ENCODE data around the gene ZNG1B. TPM values are rescaled to one million over a fixed set of nuclear protein-coding genes. Genes with fewer than 3 reads are reported as not detected.
"Not testable (repeated sequence)": the region's sequence is repeated elsewhere in the genome, so short reads cannot be mapped to it uniquely, and the experiment has no call there.

Gene ZNG1B
- total and polyA plus RNA-seq, 2 of the 13 experiments (the other 11 are each of a cell fraction or from before 2014, with no cell fraction given), result 33.8 to 72.2 TPM

GRCh38 chr2:113503094-113504042, 65.9 kb downstream of the ZNG1B start (continued):
- TF ChIP-seq ZNF687 (CRISPR knock-in tag; IDR thresholded peaks at IDR 0.05) (peak; percentile 61), SOX13 (IDR thresholded peaks at IDR 0.05) (0 out of 2 replicates have a peak, but pooled peaks have one; percentile 7), GABPB1 (CRISPR knock-in tag; IDR thresholded peaks at IDR 0.05) (peak; percentile 25; the same call in 1 of the 2 replicates)
- TF ChIP-seq SOX13 (CRISPR knock-in tag; conservative IDR thresholded peaks at IDR 0.05 in 1 of 2, IDR thresholded peaks at IDR 0.05 in 1 of 2), result not testable (repeated sequence)

DNA sequence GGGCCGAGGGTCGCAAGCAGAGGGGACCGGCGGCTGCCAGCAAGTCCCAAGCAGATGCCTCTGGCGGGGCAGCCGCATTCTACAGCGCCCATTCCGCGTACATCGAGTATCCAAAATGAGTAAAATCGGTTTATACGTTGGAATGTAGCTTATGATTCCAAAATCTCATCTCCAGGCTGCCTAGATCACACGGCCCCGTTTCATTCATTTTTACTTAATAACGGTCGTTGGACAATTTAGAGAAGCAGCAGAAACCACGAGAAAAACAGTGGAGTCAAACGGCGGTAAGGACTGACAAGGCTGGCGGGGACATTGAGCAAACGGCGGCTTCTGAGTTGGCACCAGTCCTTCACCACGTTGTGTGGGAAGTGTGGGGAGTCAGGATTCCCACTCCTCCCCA, 66.6 kb downstream of the ZNG1B start:
- H3K4me2 ChIP-seq (ENCODE audit: low read depth, low read length), result peak overlapping the region; percentile 92
- H2AFZ ChIP-seq (ENCODE audit: low read length); H3K9ac ChIP-seq (ENCODE audit: insufficient read depth, low read depth, low read length); H3K9me3 ChIP-seq (ENCODE audit: low read length); intact Hi-C loops (cut with micrococcal nuclease; ENCODE audit: unreplicated experiment); FAIRE-seq; POLR2A ChIA-PET; H4K20me1 ChIP-seq (ENCODE audit: insufficient read depth, low read length); DNase-seq (ENCODE audit: low spot score); in situ Hi-C loops (cut with HindIII; ENCODE audit: extremely low pct_ligation_motif_present, low pct_unique_long_range_greater_than_20kb); CTCF ChIA-PET (ENCODE audit: low intra/inter-chr PET ratio, low total read pairs); H3K79me2 ChIP-seq (ENCODE audit: insufficient read depth, low read length); BruUV-seq (replicated peaks); H3K27ac ChIP-seq (ENCODE audit: extremely low read length, insufficient read depth, low read length); H3K36me3 ChIP-seq (replicated peaks in 1 of 2; ENCODE audit: control insufficient read depth in 1 of 2, insufficient read depth in 2 of 2, low read length in 2 of 2); TF ChIP-seq CBX2 (CRISPR knock-in tag; IDR thresholded peaks at IDR 0.05; ENCODE audit: low read depth): not testable (repeated sequence)
- peak overlapping the region in 2 of 3 experiments; percentile 58 to 75; a peak in 2 of 6 replicates for H3K4me3 ChIP-seq (replicated peaks in 1 of 3; ENCODE audit: insufficient read depth in 1 of 3, low read depth in 2 of 3, low read length in 3 of 3)
- peak; percentile 96 for TF ChIP-seq CBX2 (IDR thresholded peaks at IDR 0.05; ENCODE audit: low read depth, low read length)
- WGBS (ENCODE audit: low lambda C conversion rate), result 4% methylated on average over 14 of the region's 23 CpGs
- 0 out of 3 replicates have a peak, but pooled peaks have one; percentile 1 for ATAC-seq
- H3K27me3 ChIP-seq (ENCODE audit: control insufficient read depth in 1 of 2, insufficient read depth in 2 of 2, low read length in 2 of 2), result peaks cover 0 to 19% of the 10 kb centered on the region in 2 experiments; a peak in 4 of 5 replicates
- H3K4me1 ChIP-seq (ENCODE audit: insufficient read depth, low read length), result peaks cover 17% of the 10 kb centered on the region

DNA sequence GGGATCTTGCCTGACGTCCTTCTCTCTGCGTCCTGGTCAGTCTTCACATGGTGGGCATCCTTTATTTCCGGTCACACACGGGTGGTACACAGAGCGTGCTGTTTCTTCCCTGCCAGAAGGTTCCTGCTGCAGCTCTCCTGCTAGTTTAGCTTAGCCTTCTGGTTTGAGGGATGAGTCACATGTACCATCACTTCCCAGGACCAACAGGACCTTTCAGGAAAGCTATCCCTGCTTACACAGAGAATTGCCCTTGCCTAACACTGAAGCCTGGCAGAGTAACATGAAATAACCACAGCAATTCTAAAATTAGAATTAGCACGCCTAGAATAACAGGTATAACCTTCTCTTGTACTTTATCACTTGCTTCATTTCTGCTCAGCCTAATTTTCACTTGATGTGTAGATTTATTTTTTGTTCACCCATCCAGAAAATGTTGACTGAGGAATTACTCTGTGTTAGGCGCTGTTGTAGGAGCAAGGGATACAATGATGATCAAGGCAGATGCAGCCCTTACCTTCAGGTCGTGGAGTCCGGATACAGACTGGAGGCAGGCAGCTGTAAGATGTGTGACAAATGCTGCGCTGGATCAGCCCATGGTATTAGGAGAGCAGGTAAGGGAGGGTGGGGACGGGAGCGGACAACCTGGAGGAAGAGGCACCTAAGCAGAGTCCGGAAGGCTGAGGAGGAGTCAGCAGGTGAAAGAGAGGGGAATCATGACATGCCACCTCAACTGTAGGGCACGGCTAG, 70.1 kb downstream of the ZNG1B start:
- H3K79me2 ChIP-seq (ENCODE audit: insufficient read depth, low read length); DNase-seq (ENCODE audit: low spot score); H3K9me3 ChIP-seq (ENCODE audit: low read length); H2AFZ ChIP-seq (ENCODE audit: low read length); BruUV-seq (replicated peaks); POLR2A ChIA-PET; H3K36me3 ChIP-seq (replicated peaks in 1 of 2; ENCODE audit: control insufficient read depth in 1 of 2, insufficient read depth in 2 of 2, low read length in 2 of 2); H3K4me2 ChIP-seq (ENCODE audit: low read depth, low read length); intact Hi-C loops (cut with micrococcal nuclease; ENCODE audit: unreplicated experiment); H4K20me1 ChIP-seq (ENCODE audit: insufficient read depth, low read length); FAIRE-seq; in situ Hi-C loops (cut with HindIII; ENCODE audit: extremely low pct_ligation_motif_present, low pct_unique_long_range_greater_than_20kb); H3K27ac ChIP-seq (ENCODE audit: extremely low read length, insufficient read depth, low read length); CTCF ChIA-PET (ENCODE audit: low intra/inter-chr PET ratio, low total read pairs); H3K9ac ChIP-seq (ENCODE audit: insufficient read depth, low read depth, low read length); ATAC-seq; H3K4me3 ChIP-seq (replicated peaks in 1 of 3; ENCODE audit: insufficient read depth in 1 of 3, low read depth in 2 of 3, low read length in 3 of 3): not testable (repeated sequence)
- H3K27me3 ChIP-seq (ENCODE audit: control insufficient read depth in 1 of 2, insufficient read depth in 2 of 2, low read length in 2 of 2), result peaks cover 0 to 12% of the 10 kb centered on the region in 2 experiments; a peak in 3 of 5 replicates
- 13% methylated on average over 9 of the region's 14 CpGs for WGBS (ENCODE audit: low lambda C conversion rate)
- H3K4me1 ChIP-seq (ENCODE audit: insufficient read depth, low read length), result peaks cover 12% of the 10 kb centered on the region
